ENCODE measurements around the gene HOXC4.

HOXC4 gene

DNA sequence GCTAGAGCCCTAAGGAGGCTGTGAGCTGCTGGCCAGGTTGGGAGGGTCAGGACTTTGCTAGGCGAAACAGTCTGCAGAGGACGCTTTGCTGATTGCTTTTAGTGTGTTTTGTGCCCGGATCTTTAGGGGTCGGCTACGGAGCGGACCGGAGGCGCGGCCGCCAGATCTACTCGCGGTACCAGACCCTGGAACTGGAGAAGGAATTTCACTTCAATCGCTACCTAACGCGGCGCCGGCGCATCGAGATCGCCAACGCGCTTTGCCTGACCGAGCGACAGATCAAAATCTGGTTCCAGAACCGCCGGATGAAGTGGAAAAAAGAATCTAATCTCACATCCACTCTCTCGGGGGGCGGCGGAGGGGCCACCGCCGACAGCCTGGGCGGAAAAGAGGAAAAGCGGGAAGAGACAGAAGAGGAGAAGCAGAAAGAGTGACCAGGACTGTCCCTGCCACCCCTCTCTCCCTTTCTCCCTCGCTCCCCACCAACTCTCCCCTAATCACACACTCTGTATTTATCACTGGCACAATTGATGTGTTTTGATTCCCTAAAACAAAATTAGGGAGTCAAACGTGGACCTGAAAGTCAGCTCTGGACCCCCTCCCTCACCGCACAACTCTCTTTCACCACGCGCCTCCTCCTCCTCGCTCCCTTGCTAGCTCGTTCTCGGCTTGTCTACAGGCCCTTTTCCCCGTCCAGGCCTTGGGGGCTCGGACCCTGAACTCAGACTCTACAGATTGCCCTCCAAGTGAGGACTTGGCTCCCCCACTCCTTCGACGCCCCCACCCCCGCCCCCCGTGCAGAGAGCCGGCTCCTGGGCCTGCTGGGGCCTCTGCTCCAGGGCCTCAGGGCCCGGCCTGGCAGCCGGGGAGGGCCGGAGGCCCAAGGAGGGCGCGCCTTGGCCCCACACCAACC is 23.9 kb upstream of the HOXC4 start:
- no peak for DNase-seq (ENCODE audit: low spot score)

DNA sequence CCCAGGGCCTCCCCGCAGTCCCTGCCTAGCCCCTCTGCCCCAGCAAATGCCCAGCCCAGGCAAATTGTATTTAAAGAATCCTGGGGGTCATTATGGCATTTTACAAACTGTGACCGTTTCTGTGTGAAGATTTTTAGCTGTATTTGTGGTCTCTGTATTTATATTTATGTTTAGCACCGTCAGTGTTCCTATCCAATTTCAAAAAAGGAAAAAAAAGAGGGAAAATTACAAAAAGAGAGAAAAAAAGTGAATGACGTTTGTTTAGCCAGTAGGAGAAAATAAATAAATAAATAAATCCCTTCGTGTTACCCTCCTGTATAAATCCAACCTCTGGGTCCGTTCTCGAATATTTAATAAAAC is 23.2 kb upstream of the HOXC4 start:
- no peak for DNase-seq (ENCODE audit: low spot score)

DNA sequence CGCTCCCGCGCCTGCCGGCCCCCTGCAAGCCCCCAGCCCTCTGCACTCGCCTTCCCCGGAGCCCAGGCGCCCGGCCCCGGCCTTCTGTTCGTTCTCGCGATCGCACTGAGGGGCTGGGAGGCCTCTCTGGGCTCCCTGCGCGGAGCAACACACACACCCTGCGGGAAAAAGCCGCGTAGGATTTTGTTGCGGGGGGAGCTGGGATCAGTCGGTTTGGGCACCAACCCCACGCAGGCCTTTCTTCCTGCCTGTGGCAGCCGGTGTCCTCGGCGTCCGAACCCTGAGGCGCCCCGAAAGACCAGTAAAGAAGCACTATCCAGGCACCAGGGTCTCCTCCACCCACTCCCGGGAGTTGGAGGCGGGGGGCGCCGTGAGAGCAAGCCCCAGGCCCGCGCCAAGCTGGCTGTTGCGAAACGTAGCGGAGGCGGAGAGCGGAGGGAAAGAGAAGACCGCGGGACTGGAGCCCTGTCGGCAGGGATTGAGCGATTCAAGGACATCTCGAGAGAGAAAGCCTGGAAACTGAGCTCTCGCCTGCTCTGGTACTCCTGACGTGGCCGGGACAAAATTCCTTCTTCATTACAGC is 22.7 kb upstream of the HOXC4 start:
- DNase-seq (ENCODE audit: low spot score): no peak

DNA sequence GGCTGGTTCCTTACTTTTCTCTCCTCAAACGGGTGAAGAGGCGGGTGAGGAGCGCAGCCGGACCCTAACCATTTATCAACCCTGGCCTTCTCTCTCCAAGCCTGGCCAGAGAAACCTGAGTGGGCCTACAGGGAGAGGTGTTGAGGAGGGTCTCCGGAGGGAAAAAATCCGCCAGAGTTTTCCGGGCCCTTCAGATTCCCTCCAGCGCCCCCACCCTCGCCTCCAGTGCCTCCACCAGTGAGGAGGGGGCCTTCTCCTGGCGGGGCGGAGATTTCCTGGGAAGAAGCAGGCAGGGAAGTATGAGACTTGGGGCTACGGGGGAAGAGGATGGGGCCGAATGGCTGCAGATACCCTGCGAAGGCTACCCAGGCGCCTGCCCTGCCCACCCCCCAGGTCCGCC is 22.2 kb upstream of the HOXC4 start:
- no peak for DNase-seq (ENCODE audit: low spot score)

DNA sequence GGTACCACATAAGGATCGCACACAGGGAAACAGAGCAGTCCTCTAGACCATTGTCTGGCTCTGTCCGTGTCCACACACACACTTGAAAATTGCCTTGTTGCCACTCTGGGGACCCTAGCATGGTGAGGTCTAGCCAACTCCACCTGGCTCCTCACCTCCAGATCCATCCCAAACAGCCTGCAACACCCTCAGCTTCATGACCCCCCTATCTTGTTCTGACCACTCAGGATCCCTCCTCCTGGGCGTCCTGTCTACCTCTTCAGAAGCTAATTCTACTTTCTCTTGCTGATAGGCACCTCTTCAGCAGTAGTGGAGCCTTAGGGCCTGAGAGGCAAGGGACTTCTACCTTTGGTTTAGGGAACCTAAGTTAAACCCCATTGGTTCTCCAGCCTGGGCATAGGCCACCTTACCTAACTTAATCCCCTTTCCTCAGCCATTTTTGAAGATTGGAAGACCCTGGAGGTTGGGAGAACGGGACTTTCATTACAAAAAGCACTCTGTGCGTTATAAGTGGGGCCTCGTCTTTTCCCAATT is 21.5 kb upstream of the HOXC4 start:
- DNase-seq (ENCODE audit: low spot score): no peak

DNA sequence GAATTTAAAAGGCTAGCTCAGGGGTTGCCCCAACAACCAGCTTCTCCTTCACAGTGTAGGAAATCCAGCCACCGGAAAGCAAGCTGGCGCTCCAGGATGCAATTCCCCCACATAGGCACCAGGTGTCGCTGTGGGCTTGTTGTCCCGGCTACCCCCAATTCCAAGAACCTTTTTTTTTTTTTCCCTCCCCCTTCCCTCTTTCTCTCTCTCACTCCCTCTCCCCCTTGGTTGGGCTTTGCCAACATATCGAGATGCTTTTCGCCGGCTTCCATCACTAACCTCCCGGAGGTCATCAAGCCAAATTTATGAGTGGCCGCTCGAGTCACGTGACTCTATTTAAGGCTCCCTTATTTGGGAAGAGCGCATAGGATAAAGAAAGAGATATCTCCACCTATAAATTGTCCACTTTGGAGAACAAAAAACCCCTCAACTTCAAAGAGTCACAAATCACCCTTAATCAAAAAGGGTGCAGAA is 21.0 kb upstream of the HOXC4 start, which contains the start of gene HOXC5:
TSS of gene HOXC5 (plus strand) at position 424 of the 474 bp plus-strand sequence. CDS start 73 bp downstream, outside the sequence.
- DNase-seq (ENCODE audit: low spot score): no peak

DNA sequence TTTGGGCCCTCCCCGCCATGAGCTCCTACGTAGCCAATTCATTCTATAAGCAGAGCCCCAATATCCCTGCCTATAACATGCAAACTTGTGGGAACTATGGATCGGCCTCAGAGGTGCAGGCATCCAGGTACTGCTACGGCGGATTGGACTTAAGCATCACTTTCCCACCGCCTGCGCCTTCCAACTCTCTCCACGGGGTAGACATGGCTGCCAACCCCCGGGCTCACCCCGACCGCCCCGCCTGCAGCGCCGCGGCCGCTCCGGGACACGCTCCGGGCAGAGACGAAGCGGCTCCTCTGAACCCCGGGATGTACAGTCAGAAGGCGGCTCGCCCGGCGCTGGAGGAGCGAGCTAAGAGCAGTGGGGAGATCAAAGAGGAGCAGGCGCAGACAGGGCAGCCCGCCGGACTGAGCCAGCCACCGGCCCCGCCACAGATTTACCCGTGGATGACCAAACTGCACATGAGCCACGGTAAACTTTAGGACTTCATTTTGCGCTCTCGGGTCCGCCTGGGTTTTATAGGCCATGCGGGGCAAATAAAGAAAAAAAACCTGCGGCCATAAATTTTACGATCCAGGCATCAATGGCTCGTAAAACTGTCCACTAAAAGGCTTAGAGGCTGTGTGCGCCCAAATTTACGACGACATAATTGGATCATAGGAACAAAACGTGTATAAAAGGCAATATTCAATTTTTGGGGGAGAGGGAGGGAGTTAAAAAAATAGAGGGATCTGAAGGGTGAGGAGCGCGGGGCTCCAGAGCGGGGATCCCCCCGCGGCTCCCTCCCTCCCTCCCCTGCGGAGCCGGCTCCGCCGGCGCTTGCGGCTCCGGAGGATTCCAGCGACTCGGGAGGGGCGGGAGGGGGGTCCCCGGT is 20.3 kb upstream of the HOXC4 start:
- DNase-seq (ENCODE audit: low spot score): no peak

DNA sequence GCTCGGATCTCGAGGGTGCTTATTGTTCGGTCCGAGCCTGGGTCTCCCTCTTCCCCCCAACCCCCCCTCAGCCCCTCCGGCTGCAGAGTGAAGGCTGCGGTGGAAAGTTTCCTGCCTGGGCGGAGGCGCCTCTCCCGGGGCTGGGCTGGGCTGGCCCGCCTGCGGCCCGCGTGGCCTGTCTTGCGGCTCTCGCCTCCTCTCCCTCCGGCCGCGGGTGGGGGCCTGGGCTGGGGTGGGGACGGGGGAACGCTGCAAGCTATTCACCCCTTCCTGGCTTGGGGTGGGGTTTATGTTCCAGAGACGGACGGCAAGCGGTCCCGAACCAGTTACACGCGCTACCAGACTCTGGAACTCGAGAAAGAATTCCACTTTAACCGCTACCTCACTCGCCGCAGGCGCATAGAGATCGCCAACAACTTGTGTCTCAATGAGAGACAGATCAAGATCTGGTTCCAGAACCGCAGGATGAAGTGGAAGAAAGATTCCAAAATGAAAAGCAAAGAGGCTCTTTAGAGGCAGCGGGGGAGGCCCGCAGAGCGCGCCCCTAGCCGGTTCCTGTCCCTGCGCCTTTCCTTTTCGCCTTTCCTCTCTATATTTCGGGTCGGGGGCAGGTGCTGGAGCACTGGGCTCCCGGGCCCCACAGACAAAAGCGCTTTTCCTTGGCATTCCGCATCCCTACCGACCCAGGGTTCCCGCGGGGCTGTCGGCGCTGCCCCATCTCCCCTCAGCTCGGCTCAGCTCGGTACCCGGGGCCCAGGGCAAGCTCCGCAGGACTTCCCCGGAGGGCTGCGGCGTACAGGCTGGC is 19.5 kb upstream of the HOXC4 start:
- no peak for DNase-seq (ENCODE audit: low spot score)

DNA sequence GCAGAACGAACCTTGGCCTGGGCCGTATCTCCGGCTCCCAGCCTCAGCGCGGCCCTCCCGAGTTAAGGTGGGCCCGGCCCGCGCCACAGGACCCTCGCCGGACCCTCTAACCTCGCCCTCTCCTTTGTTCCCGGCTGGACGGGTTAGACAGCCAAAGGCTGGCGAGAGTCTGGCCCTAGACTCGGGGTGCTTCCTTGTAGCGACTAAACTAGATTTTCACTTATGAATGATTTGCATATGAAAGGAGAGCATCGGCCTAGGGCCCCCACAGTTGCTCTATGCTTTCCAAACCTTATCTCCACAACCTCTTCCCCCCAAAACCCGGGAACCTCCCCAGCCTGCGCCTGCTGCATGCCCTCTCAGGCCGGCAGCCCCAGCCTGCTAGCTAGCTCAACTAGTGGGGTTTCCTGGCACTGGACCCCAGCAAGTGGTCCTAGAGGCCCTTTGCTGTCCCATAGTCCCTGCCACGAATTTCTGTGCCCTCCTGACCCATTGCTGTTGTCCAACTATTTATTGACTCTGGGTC is 18.8 kb upstream of the HOXC4 start:
- DNase-seq (ENCODE audit: low spot score): no peak

DNA sequence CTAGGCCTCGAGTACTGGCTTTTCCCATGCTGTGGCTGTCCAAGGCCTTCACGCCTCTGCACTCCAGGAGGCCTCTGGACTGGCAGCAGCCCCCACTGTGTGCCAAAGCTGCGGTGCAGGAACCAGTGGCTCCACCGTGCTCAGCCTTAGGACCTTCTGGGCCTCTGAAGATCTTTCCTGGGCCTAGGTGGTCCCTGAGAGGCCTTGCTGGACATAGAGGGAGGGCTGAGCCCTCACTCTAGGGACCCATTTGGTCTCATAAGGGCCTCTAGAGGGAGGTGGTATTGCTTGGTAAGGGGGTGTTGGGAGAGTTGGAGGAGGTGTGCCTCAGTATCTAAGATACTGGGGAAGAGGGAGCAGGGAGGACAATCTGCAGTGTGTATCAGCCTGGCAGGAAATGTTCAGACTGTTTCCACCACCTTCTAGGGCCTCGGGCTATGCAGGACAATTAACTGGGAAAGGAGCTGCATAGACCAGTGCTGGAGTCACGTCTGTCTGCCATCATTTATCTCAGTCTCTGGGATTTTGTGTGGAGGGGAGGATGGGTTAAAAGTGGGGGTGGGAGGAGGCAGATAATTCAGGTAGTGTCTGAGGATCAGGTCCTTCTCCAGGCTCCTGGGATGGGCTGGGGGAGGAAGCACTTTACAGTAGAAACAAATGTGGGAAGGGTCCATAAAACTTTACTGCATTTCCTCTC is 17.9 kb upstream of the HOXC4 start:
- no peak for DNase-seq (ENCODE audit: low spot score)

DNA sequence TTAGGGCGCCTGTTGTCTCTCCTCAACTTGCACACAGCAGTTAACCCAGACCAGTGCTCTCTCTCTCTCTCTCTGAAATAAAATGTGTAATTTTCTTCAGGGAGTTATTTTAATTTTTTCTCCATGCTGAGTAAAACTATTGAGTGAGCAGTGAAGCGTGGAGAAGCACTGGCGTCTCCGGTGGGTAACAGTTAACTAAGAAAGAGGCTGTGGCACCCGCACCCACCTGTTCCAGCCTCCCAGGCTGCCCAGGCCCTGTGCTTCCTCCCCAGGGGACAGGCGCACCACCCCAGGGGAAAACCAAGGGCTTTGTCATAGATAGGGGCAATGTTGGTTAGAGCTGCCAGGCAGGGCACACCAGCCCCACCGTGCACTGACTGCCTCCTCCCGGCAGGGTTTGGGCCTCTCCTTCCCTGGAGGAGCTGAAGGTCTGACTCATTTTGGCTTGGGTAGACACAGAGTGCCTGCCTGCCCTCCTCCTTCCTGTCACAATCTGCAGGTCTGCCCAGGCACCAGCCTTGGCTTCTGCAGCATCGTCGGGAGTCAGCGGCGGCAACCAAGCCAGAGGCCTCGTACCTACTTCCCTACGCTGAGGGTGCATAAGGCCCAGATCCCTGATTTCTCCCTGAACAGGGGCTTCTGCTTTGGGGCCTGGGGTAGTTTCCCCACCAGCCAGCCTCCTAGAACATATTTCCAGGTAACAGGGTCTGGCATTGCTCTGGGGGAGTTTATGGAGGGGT is 16.8 kb upstream of the HOXC4 start:
- no peak for DNase-seq (ENCODE audit: low spot score)

DNA sequence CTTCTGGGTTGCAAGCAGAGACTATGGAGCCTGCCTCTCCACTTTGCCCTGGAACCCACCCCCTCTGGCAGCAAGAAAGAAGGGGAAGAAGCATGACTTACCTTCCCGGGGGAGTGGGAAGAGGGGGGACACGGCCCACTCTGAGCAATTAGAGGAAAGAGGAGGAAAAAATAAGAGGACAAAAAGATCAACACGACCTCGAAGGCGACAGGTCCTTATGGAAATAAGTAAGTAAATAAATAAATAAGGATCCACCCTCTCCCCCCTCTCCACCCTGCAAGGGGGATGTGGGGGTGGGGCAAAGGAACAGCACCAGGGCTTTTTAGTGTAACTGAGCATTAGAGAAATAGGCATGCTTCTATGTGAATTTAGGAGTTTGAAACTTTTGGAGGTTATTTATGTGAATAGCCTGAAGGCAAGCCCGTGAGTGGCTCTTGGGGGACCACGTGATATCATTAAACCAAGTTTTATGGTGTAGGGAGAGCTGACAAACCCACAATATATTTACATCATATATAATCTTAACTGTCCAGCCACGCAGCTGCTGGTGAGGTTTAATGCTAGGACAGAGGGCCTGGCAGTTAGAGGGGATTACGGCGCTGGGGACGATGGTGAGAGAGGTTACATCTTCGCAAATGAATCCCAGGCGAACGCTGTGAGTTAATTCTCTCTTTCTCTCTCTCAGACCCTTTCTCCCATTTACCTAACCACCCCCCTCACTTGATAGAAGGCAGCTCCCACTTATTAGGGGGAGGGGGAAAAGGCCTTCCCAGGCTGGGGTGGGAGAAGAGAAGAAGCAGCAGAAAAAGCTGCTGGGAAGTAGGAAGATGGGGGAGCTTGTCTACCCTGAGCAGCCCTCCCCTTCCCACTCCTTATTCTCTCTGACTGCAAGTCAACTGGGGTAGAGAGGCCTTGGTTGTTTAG is 16.0 kb upstream of the HOXC4 start:
- DNase-seq (ENCODE audit: low spot score): no peak

DNA sequence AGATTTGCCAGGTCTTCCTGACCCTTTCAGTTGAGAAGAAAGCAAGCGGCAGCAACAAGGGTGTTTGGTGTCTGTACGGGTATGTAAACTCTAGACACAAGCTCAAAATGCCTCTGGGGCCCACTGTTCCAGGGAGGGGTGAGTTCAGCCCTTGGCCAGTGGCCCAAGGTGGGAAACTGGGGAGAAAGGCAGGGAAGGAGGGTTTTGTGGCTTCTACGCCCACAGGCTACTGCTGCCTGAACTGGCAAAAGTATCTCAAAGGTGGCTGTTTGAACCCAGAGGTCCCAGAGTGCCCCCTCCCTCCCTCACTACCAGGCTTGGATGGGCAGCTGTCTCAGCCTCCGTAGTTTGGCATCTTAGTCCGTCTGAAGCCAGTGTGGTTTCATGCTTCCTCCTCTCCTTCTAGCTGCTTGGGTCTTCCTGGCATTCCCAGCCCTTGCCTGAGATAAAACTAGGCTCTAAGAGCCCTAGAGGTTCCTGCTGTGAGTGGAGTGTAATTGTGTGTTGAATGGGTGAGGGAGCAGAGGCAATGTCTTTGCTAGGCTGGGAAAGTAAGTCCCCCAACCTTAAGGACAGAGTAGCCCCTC is 15.3 kb upstream of the HOXC4 start:
- DNase-seq (ENCODE audit: low spot score): no peak

DNA sequence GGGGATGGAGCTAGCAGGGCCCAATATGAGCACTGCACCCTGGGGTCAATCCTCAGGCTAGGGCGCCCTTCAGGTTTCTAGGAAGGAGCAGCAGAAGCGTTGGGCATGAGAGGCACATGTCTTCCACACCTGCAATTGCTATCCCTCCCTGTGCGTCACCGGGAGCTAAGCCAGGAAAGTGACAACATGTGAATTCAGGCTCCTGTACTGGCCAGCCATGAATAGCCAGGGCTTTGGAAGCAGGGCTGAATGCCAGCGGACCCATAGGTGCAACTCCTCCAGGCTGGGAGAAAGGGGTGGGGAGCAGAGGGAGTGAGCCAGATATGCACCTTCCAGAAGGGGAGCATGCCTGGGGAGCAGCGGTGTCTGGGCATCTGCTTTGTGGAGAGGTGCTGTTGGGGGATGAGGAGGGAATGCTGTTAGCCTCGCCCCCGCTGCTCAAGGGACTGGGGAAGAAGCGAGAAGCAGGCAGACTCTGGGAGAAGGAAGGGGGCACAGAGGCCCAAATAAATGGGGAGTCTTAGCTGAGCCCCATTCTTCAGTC is 14.7 kb upstream of the HOXC4 start:
- no peak for DNase-seq (ENCODE audit: low spot score)

DNA sequence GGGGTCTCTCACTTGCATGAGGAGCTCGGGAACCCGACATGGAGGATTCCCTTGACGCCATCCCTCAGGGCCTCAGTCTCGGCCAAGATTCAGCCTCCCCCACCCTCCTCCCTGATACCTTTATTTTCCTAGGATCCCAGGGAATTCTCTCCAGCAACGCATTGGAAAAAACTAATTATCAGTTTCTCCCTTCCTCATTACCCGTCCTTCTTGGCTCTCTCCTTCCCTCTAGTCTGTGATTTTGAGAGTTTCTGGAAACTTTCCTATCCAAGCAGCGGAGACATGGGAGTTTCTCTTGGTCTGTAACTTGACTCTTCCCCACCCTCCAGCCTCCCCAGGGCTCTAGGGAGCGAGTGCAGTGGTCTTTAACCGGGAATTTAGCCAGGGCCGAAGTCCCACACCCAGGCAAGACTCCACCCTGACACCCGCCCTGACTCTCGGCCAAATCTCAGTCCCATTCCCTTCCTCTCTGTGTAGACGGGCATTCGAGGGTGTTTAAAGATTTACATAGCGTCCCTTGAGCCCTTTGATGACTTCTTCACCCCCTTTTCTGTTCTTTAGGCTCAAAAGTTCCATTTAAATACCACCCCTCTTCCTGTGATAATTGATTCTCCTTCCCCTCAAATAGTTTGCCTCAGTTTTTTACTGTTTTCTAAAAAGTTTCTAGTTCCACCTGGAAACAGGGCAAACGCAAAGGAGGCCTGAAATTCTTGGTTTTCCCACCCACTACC is 14.1 kb upstream of the HOXC4 start:
- DNase-seq (ENCODE audit: low spot score): no peak

DNA sequence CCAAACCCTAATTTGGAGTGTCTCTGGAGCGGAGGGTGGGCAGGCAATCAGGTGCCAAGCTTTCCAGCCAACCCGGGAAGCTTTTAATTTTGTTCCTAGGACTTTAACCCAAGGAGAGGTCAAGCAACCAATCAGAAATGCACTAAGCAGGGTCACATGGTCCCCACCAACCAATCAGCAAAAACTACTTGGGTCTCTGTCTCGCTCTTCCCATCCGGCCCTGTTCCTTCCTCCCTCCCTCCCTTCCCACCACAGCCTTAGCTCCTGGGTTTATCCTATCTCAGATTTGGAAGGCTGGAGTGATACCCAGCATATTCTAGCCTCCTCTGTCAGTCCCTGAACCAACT is 13.5 kb upstream of the HOXC4 start:
- no peak for DNase-seq (ENCODE audit: low spot score)

DNA sequence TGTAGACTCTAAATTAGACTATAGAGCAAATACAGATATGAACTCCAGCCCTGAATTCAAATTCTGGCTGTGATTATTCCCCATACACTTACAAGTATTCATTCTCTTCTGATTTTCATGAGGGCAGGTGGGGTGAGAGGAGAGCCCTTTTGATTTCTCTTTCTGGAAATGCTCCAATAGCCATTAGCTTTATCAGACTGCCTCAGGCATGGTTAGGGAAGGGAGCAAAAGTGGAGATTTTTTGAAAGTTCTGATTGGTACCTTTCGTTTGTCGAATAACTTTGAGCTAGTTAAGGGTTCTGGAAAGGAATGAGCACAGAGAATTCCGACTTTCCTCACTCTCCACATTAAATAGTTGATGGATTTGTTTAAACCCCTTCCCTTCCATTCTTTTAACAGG is 13.0 kb upstream of the HOXC4 start:
- no peak for DNase-seq (ENCODE audit: low spot score)

Data from putamen (tissue), 1 donor.